Measurements from ENCODE around the gene PAX9. TPM values are rescaled to one million over a fixed set of nuclear protein-coding genes. Genes with fewer than 3 reads are reported as not detected.

Gene PAX9
- total RNA-seq = not detected
- total RNA-seq (2013) = not detected

DNA sequence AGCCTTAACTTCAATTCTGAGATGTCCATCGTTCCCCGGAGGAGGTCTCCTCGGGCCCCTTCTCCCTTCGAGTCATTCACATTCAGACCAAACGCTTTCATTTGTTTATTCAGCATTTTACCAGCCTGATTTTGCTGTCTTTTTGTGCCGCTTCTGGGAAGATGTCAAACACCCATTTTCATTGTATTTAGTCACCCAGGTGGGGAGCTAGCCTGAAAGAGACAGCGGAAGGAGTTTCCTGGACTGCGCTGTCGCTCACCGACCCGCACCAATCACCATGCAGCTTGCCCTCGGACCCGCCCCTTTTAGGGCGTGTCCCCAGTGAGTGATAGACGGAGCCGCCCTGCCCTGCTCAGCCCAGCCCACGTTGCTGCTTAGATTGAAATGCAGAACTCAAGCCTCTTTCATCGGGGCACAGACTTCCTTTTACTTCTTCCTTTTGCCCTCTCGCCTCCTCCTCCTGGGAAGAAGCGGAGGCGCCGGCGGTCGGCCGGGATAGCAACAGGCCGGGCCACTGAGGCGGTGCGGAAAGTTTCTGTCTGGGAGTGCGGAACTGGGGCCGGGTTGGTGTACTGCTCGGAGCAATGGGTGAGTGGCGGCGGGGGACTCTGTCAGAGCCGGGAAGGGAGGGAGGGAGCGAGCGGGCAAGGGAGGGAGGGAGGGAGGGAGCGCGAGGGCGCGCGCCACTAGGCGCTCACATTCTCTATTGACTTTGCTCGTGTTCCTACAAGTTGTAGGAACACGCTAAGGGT, at the start of gene PAX9:
TSS of gene PAX9 (plus strand) at position 355 of the 752 bp plus-strand sequence. CDS start at position 585, 230 bp downstream.
- Mint-ChIP-seq H3K27me3 (ENCODE audit: low read depth in 2 of 2) (peaks cover 66 to 89% of the 10 kb centered on the region in 2 donors), H3K36me3 (peaks cover 20% of the 10 kb centered on the region), H3K9me3 (peaks cover 3 to 6% of the 10 kb centered on the region in 2 donors), H3K4me3 (peak within 1 kb of the TSS; percentile 38), H3K4me1 (peaks cover 7 to 18% of the 10 kb centered on the region in 2 donors), H3K27ac (no peak within 1 kb of the TSS)
- Histone ChIP-seq H3K36me3 (ENCODE audit: control insufficient read depth, insufficient read depth, low read length) (no peaks in the 10 kb centered on the region), H3K27ac (ENCODE audit: low read length) (no peak within 1 kb of the TSS), H3K27me3 (ENCODE audit: control insufficient read depth, insufficient read depth, low read length) (peaks cover 81% of the 10 kb centered on the region), H3K9me3 (ENCODE audit: control insufficient read depth, insufficient read depth, low read length) (peaks cover 13% of the 10 kb centered on the region), H3K4me3 (ENCODE audit: low read length) (no peak within 1 kb of the TSS), H3K4me1 (ENCODE audit: control insufficient read depth, insufficient read depth, low read length) (peaks cover 24% of the 10 kb centered on the region)
- no peak for ATAC-seq
- intact Hi-C loops (cut with micrococcal nuclease) = no loop called here
- peak in 1 of 2 donors; percentile 40 for DNase-seq
- 7% methylated on average over 44 of the region's 44 CpGs for WGBS (ENCODE audit: insufficient coverage)
- no peak for TF ChIP-seq CTCF (IDR thresholded peaks at IDR 0.05)

DNA sequence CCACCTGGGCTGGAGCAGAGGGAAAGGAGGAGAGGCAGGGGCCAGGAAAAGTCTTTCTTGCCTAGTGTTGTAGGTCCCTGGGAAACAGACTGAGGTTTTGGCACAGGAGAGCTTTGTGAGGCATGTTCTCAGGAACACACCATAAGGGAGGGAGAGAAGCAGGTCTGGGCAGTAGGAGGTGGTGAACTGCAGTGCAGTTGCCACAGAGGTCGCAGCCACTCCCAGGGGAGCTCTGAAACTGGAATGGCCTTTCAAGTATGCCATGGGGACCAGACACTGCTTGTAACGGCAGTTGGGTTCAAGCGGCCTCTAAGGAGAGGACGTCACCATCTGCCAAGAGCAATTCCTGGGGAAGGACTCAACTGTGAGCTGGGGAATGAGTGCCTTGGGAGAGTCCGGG, 43.8 kb upstream of the PAX9 start:
- Histone ChIP-seq H3K27ac (ENCODE audit: low read length) (no peak overlapping the region), H3K9me3 (ENCODE audit: control insufficient read depth, insufficient read depth, low read length) (no peaks in the 10 kb centered on the region), H3K36me3 (ENCODE audit: control insufficient read depth, insufficient read depth, low read length) (no peaks in the 10 kb centered on the region), H3K4me3 (ENCODE audit: low read length) (no peak overlapping the region), H3K27me3 (ENCODE audit: control insufficient read depth, insufficient read depth, low read length) (no peaks in the 10 kb centered on the region), H3K4me1 (ENCODE audit: control insufficient read depth, insufficient read depth, low read length) (no peaks in the 10 kb centered on the region)
- Mint-ChIP-seq H3K27me3 (ENCODE audit: low read depth in 2 of 2) (no peaks in the 10 kb centered on the region), H3K9me3 (peaks cover 0 to 2% of the 10 kb centered on the region in 2 donors), H3K27ac (no peak overlapping the region), H3K4me3 (no peak overlapping the region), H3K36me3 (no peaks in the 10 kb centered on the region), H3K4me1 (no peaks in the 10 kb centered on the region)
- no peak for DNase-seq
- TF ChIP-seq CTCF (IDR thresholded peaks at IDR 0.05) = no peak
- 83% methylated on average over 5 of the region's 5 CpGs for WGBS (ENCODE audit: insufficient coverage)
- ATAC-seq = no peak
- intact Hi-C loops (cut with micrococcal nuclease) = no loop called here

DNA sequence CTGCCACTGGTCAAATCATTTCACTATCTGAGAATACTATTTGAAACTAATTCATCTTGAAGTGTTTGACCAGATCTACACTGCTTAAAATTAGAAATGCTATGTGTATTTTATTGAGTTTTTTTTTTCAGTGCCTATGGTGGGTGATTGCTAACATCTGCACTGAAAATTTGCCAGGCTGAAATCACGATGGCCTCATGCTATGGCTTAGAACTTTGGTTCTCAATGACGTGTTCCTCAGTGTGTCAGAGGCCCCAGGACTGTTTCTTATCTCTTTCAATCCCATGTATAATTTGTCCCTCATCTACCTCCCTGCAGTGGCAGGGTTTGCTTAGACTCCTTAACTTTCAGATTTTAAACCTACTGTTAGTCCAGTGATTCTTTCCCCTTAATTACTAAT, 43.0 kb upstream of the PAX9 start:
- intact Hi-C loops (cut with micrococcal nuclease) = no loop called here
- H3K27me3 ChIP-seq (ENCODE audit: control insufficient read depth, insufficient read depth, low read length) = no peaks in the 10 kb centered on the region
- Mint-ChIP-seq H3K36me3 (no peaks in the 10 kb centered on the region), H3K9me3 (peaks cover 0 to 4% of the 10 kb centered on the region in 2 donors), H3K4me3 (no peak overlapping the region), H3K4me1 (no peaks in the 10 kb centered on the region), H3K27me3 (ENCODE audit: low read depth in 2 of 2) (no peaks in the 10 kb centered on the region), H3K27ac (no peak overlapping the region)
- TF ChIP-seq CTCF (IDR thresholded peaks at IDR 0.05) = no peak
- no peak overlapping the region for H3K27ac ChIP-seq (ENCODE audit: low read length)
- H3K4me3 ChIP-seq (ENCODE audit: low read length) = no peak overlapping the region
- no peaks in the 10 kb centered on the region for H3K4me1 ChIP-seq (ENCODE audit: control insufficient read depth, insufficient read depth, low read length)
- no peak for ATAC-seq
- 70% methylated on average over 2 of the region's 2 CpGs for WGBS (ENCODE audit: insufficient coverage)
- no peaks in the 10 kb centered on the region for H3K36me3 ChIP-seq (ENCODE audit: control insufficient read depth, insufficient read depth, low read length)
- no peaks in the 10 kb centered on the region for H3K9me3 ChIP-seq (ENCODE audit: control insufficient read depth, insufficient read depth, low read length)
- DNase-seq = no peak

GRCh38 chr14:36619131-36619530, 42.5 kb upstream of the PAX9 start:
- Histone ChIP-seq H3K27ac (ENCODE audit: low read length) (no peak overlapping the region), H3K4me1 (ENCODE audit: control insufficient read depth, insufficient read depth, low read length) (no peaks in the 10 kb centered on the region), H3K27me3 (ENCODE audit: control insufficient read depth, insufficient read depth, low read length) (no peaks in the 10 kb centered on the region), H3K36me3 (ENCODE audit: control insufficient read depth, insufficient read depth, low read length) (no peaks in the 10 kb centered on the region), H3K9me3 (ENCODE audit: control insufficient read depth, insufficient read depth, low read length) (peaks cover under 1% of the 10 kb centered on the region), H3K4me3 (ENCODE audit: low read length) (no peak overlapping the region)
- Mint-ChIP-seq H3K27me3 (ENCODE audit: low read depth in 2 of 2) (no peaks in the 10 kb centered on the region), H3K4me1 (no peaks in the 10 kb centered on the region), H3K9me3 (peaks cover 0 to 4% of the 10 kb centered on the region in 2 donors), H3K27ac (no peak overlapping the region), H3K4me3 (no peak overlapping the region), H3K36me3 (no peaks in the 10 kb centered on the region)
- WGBS (ENCODE audit: insufficient coverage) = 47% methylated on average over 2 of the region's 3 CpGs
- ATAC-seq (no peak), DNase-seq (no peak)
- no peak for TF ChIP-seq CTCF (IDR thresholded peaks at IDR 0.05)
- intact Hi-C loops (cut with micrococcal nuclease) = no loop called here
